ENCODE measurements around the gene CCDC167.

CCDC167 gene

GRCh38 chr6:37474316-37474715 is 25.4 kb downstream of the CCDC167 start:
- H3K36me3 Mint-ChIP-seq (ENCODE audit: low read depth) = peaks cover 91% of the 10 kb centered on the region
- H3K27me3 Mint-ChIP-seq (ENCODE audit: low read depth) = peaks cover 7% of the 10 kb centered on the region
- peaks cover 6% of the 10 kb centered on the region for H3K9me3 Mint-ChIP-seq
- H3K4me1 Mint-ChIP-seq = peaks cover 15% of the 10 kb centered on the region
- no peak for TF ChIP-seq CTCF (IDR thresholded peaks at IDR 0.05; ENCODE audit: unreplicated experiment in 3 of 3)
- H3K4me3 Mint-ChIP-seq = no peak overlapping the region
- H3K27ac Mint-ChIP-seq = no peak overlapping the region

DNA sequence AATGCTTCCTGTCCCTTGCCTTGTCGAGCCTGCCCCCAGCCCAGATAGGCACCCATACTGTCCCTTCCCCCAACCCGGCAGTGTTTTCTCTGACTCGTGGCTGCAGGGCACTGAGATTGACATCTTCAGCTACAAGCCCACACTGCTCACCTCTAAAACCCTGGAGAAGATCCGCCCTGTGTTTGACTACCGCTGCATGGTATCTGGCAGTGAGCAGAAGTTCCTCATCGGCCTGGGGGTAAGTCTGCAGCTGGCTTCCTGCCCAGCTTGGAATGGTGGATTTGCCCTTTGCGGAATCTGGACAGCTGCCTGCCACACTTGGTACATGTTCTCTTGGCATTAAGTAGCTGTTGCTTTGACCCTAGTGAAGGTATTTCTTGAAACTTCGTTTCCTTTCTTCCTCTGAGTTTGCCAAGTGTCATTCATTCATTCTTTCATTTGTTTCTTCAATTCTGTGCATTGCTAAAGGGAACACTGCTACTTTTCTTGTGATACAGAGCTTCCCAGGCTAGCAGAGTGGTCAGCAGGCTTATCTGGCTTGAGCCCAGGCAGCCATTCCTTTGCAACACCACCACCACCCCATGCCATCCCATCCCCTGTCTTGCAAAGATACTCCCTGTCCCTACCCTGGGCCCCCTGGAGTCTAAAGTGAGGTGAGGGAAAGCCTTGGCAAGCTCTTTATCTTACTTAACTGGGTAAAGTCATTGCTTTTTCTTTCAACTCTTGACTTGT is 26.2 kb downstream of the CCDC167 start:
- Mint-ChIP-seq H3K4me1 (peaks cover 15% of the 10 kb centered on the region), H3K27ac (no peak overlapping the region), H3K27me3 (ENCODE audit: low read depth) (peaks cover 7% of the 10 kb centered on the region), H3K9me3 (peaks cover 9% of the 10 kb centered on the region), H3K36me3 (ENCODE audit: low read depth) (peaks cover 90% of the 10 kb centered on the region), H3K4me3 (no peak overlapping the region)
- no peak for TF ChIP-seq CTCF (IDR thresholded peaks at IDR 0.05; ENCODE audit: unreplicated experiment in 3 of 3)

- H3K27me3 Mint-ChIP-seq (ENCODE audit: low read depth) = no peaks in the 10 kb centered on the region
Measured at GRCh38 chr6:37467718-37468117, 32.0 kb downstream of the CCDC167 start.

GRCh38 chr6:37463110-37463509 is 36.6 kb downstream of the CCDC167 start:
- H3K27ac Mint-ChIP-seq = no peak overlapping the region
- no peak overlapping the region for H3K4me3 Mint-ChIP-seq
- no peaks in the 10 kb centered on the region for H3K27me3 Mint-ChIP-seq (ENCODE audit: low read depth)
- peaks cover 91% of the 10 kb centered on the region for H3K36me3 Mint-ChIP-seq (ENCODE audit: low read depth)
- H3K4me1 Mint-ChIP-seq = peaks cover 27% of the 10 kb centered on the region
- H3K9me3 Mint-ChIP-seq = peaks cover 14% of the 10 kb centered on the region
- no peak for TF ChIP-seq CTCF (IDR thresholded peaks at IDR 0.05; ENCODE audit: unreplicated experiment in 3 of 3)

More at GRCh38 chr6:37467718-37468117, 32.0 kb downstream of the CCDC167 start:
- H3K27ac Mint-ChIP-seq = no peak overlapping the region
- H3K36me3 Mint-ChIP-seq (ENCODE audit: low read depth) = peaks cover 94% of the 10 kb centered on the region
- H3K4me3 Mint-ChIP-seq = no peak overlapping the region
- peaks cover 23% of the 10 kb centered on the region for H3K9me3 Mint-ChIP-seq
- TF ChIP-seq CTCF (IDR thresholded peaks at IDR 0.05; ENCODE audit: unreplicated experiment in 3 of 3) = no peak
- no peaks in the 10 kb centered on the region for H3K4me1 Mint-ChIP-seq

- H3K36me3 Mint-ChIP-seq (ENCODE audit: low read depth) = peaks cover 86% of the 10 kb centered on the region
- no peak overlapping the region for H3K4me3 Mint-ChIP-seq
- no peaks in the 10 kb centered on the region for H3K27me3 Mint-ChIP-seq (ENCODE audit: low read depth)
Measured at GRCh38 chr6:37460805-37461204, 38.9 kb downstream of the CCDC167 start.

More at GRCh38 chr6:37460805-37461204, 38.9 kb downstream of the CCDC167 start:
- TF ChIP-seq CTCF (IDR thresholded peaks at IDR 0.05; ENCODE audit: unreplicated experiment in 3 of 3) = no peak
- Mint-ChIP-seq H3K9me3 (peaks cover 5% of the 10 kb centered on the region), H3K4me1 (peaks cover 27% of the 10 kb centered on the region), H3K27ac (no peak overlapping the region)
